Measurements from ENCODE around the gene MOB3B. TPM values are rescaled to one million over a fixed set of nuclear protein-coding genes. Genes with fewer than 3 reads are reported as not detected.

Gene MOB3B
- total and polyA plus RNA-seq, 10 of the 15 experiments (the other 5 are each of a cell fraction or from before 2014, with no cell fraction given), result 0.44 to 2.7 (median 0.91) TPM

DNA sequence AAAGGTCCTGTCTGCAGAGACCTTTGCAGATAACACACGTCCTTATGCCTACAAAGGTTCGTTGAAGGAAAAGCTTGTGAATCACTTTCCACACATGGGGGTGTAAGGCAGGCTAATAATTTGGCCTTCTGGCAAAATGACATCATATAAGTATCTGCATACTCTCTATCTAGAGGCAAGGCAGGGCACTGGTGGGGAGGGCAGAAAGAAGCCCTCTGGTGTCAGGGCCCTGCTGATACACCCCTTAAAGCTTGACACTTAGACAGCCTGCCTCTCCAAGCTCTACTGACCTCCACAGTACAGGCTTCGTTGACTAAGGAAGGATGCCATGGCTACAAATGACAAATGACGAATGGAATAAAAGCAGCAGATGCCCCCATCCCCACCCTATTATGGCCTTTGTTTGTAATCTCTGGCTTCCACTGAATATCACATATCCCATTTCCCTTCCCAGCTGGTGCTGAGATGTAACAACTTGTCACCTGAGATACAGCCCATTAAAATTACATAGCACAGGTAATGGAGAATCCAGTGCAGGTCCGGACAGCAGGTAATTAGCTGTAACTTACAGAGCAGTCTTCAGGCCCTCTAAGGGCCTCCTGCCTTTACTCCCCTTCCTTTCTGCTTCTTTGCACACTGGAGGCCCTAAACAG lies 82.5 kb downstream of the MOB3B start (continued):
- no peak for TF ChIP-seq JUNB (IDR thresholded peaks at IDR 0.05)
- no peak for TF ChIP-seq BACH1 (IDR thresholded peaks at IDR 0.05; ENCODE audit: borderline replicate concordance)
- TF ChIP-seq ZNF274 (IDR thresholded peaks at IDR 0.05; ENCODE audit: insufficient read depth, insufficient read length), result no peak
- TF ChIP-seq SREBF2 (IDR thresholded peaks at IDR 0.05; ENCODE audit: low read length), result no peak

DNA sequence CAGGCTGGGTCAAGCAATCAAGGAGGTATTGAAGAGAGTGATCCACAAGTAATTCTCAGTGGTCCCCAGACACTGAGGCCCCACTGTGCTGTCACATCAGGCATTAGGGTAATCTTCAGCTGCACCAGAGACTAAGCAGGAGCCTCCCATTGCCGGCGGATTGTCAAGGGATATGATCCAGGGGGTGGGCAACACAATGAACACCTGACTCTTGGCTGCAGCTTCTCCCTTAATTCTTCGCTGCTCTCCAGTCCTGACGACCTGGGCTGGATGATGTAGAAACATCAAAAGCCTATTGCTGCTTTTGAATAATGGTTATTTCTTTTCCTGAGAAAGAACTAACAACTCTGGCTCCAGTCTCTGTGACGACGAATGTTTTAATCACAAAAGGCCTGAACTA lies 83.9 kb downstream of the MOB3B start:
- ATAC-seq (no peak), DNase-seq (ENCODE audit: low read depth, low spot score) (no peak), FAIRE-seq (no peak)
- 72% methylated on average over 6 of the region's 6 CpGs for WGBS (ENCODE audit: insufficient coverage, insufficient replicate concordance, low lambda C conversion rate, missing lambda C conversion rate)
- in situ Hi-C loops (cut with MboI) (no loop called here), intact Hi-C loops (cut with micrococcal nuclease; ENCODE audit: unreplicated experiment) (loop anchor here (5.0 kb wide), 1 partner anchor 78 kb away; no protein-coding TSS in a partner anchor)
- Histone ChIP-seq H3K36me3 (ENCODE audit: control insufficient read depth in 2 of 2, insufficient read depth in 2 of 2, low read length in 1 of 2) (no peaks in the 10 kb centered on the region), H3K9me3 (replicated peaks; ENCODE audit: control insufficient read depth, insufficient read depth, low read length) (peaks cover 3% of the 10 kb centered on the region; the same call in 2 of the 3 replicates), H3K4me1 (ENCODE audit: control insufficient read depth, insufficient read depth, low read length) (peaks cover 9% of the 10 kb centered on the region), H3K27ac (ENCODE audit: control insufficient read depth, insufficient read depth) (no peak overlapping the region), H3K4me2 (ENCODE audit: control insufficient read depth, insufficient read depth) (no peak overlapping the region), H3K9ac (ENCODE audit: control insufficient read depth, insufficient read depth, low read length) (no peak overlapping the region), H2AFZ (ENCODE audit: control insufficient read depth, low read depth, low read length) (no peak overlapping the region), H3K79me2 (ENCODE audit: control insufficient read depth, insufficient read depth, low read length) (no peaks in the 10 kb centered on the region), H3K27me3 (replicated peaks in 1 of 2; ENCODE audit: control insufficient read depth in 2 of 2, insufficient read depth in 2 of 2, low read length in 1 of 2) (no peaks in the 10 kb centered on the region), H4K20me1 (ENCODE audit: control insufficient read depth, insufficient read depth) (no peaks in the 10 kb centered on the region), H3K4me3 (no peak overlapping the region)
- ChIA-PET CTCF (interaction anchor here (1.2 kb wide), 1 partner anchor 84 kb away, joined by 3 read pairs; the partner anchor contains the start of gene MOB3B), RAD21 (ENCODE audit: unreplicated experiment) (interaction anchor here (1.0 kb wide), 1 partner anchor 77 kb away, joined by 3 read pairs; no protein-coding TSS in a partner anchor), POLR2A (interaction anchor here (0.5 kb wide), 1 partner anchor 110 kb away, joined by 4 read pairs; no protein-coding TSS in a partner anchor), SMC1A (ENCODE audit: uncharacterized antibody, unreplicated experiment) (interaction anchor here (1.4 to 3.6 kb wide), 3 partner anchors 14 to 55 kb away, joined by 3 to 11 read pairs (median 5); no protein-coding TSS in a partner anchor)
- TF ChIP-seq KDM1A (IDR thresholded peaks at IDR 0.05; ENCODE audit: borderline replicate concordance) (no peak), HDGF (IDR thresholded peaks at IDR 0.05) (no peak), SIN3A (IDR thresholded peaks at IDR 0.05; ENCODE audit: low read depth, low read length) (no peak)
- TF ChIP-seq, protein P1, sequence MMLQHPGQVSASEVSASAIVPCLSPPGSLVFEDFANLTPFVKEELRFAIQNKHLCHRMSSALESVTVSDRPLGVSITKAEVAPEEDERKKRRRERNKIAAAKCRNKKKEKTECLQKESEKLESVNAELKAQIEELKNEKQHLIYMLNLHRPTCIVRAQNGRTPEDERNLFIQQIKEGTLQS (IDR thresholded peaks at IDR 0.05; ENCODE audit: borderline replicate concordance, extremely low read depth, low read depth, low read length), result no peak
- TF ChIP-seq, protein P2, sequence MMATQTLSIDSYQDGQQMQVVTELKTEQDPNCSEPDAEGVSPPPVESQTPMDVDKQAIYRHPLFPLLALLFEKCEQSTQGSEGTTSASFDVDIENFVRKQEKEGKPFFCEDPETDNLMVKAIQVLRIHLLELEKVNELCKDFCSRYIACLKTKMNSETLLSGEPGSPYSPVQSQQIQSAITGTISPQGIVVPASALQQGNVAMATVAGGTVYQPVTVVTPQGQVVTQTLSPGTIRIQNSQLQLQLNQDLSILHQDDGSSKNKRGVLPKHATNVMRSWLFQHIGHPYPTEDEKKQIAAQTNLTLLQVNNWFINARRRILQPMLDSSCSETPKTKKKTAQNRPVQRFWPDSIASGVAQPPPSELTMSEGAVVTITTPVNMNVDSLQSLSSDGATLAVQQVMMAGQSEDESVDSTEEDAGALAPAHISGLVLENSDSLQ (IDR thresholded peaks at IDR 0.05), result no peak
- TF ChIP-seq, protein P3, sequence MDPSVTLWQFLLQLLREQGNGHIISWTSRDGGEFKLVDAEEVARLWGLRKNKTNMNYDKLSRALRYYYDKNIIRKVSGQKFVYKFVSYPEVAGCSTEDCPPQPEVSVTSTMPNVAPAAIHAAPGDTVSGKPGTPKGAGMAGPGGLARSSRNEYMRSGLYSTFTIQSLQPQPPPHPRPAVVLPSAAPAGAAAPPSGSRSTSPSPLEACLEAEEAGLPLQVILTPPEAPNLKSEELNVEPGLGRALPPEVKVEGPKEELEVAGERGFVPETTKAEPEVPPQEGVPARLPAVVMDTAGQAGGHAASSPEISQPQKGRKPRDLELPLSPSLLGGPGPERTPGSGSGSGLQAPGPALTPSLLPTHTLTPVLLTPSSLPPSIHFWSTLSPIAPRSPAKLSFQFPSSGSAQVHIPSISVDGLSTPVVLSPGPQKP (IDR thresholded peaks at IDR 0.05; ENCODE audit: low read depth, low read length), result no peak
- no TSS peak for BruUV-seq (replicated peaks)

All from GM12878 (cell line).